ENCODE results near the gene CUL4A. TPM values are rescaled to one million over a fixed set of nuclear protein-coding genes. Genes with fewer than 3 reads are reported as not detected.

Gene CUL4A
- 150 and 157 TPM in 2 replicates for total RNA-seq

DNA sequence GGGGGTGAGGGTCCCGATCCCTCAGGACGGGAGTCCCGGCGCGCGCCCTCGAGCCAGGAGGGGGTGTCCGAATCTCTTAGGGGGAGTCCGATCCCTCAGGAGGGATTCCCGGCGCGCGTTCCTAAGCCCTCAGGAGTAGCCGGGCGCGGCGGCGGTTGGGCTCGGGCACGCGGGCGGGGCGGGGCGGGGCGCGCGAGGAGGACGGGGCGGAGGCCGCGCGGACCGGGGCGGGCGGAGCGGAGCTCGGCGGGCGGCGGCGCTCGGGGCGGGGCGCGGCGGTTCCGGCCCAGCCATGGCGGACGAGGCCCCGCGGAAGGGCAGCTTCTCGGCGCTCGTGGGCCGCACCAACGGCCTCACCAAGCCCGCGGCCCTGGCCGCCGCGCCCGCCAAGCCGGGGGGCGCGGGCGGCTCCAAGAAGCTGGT is at the start of gene CUL4A:
TSS of gene CUL4A (plus strand) at position 278 of the 423 bp plus-strand sequence. CDS start at position 293, 15 bp downstream.

DNA sequence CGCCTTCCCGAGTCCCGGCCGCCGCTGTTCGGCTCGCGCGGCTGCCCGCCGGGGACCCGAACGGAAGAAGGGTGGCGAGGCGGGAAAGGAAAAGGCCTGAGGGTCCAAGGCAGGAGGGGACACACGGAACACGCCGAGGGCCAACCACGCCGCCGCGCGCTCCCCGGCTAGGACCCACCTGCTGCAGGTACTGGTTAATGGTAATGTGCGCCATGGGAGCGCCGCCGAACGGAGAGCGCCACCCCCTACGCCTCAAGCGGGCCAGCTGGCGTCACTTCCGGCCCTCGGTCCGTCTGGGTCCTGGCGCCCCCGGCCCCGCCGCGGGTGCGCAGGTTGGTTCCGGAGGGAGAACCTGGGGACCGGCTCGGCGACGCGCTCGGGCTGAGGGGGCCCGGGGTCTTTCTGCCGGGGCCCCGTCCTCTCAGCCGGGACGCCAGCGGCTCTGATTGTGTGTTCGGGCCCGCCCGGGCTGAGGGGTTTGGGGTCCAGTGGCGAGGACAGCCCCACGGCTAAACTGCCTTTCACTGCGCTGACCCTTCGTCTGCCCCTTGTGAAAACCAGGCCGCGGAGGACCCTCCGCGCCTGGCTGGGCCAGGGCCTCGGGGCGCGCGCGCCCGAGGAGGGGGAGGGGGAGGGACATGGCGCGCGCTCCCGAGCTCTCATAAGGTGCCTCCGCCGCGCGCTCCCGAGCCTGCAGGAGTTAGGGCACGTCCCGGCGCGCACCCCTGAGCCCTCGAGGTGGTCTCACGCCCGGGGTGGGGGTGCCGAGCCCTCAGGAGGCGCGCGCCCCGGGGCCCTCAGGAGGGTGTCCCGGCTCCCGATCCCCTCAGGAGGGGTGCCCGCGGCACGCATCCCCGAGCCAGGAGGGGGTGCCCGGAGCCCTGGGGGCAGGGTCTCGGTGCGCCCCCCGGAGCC is 735 bp upstream of the CUL4A start, which contains the start of gene PCID2:
TSS of gene PCID2 (minus strand) at position 249 of the 915 bp plus-strand sequence. CDS start at position 214, 35 bp downstream.

DNA sequence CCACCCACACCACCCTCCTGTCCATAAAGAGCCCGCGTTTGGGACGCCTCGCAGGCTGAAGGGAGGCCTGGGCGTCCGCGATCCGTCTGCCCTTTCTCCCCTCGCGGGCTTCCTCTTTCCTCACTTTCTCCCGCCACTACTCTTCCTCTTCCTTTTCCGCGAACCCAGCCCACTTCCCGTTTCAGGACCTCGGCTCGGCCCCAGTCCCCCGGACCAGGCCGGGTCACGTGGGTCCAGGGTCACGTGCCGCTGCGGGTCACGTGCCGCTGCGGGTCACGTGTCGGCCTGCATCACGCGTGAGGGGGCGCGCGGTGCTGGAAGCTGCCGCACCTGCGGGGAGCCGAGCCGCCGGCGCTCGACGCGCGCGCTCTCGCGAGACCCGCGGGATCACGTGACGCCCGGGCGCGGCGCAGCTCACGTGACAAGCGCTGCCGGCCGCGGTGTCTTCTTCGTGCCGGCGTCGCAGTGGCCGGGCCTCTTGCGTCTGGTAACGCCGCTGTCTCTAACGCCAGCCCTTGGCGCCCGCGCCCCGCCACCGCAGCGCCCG is 87.5 kb downstream of the CUL4A start, which contains the start of gene LAMP1:
TSS of gene LAMP1 (plus strand) at position 417 of the 547 bp plus-strand sequence. CDS start 196 bp downstream, outside the sequence.

Other genes with a start within 250 kb of the CUL4A start
- 0.19 and 0.28 TPM in 2 replicates for gene MCF2L, start 240.4 kb upstream of the CUL4A start, total RNA-seq
- gene F7, start 103.8 kb upstream of the CUL4A start, total RNA-seq = not detected in 2 replicates
- 4.2 and 12.1 TPM in 2 replicates for gene F10, start 86.8 kb upstream of the CUL4A start, total RNA-seq
- gene PROZ, start 51.0 kb upstream of the CUL4A start, total RNA-seq = not detected in 2 replicates
- gene PCID2, start 944 bp upstream of the CUL4A start, total RNA-seq = 63.8 and 80.1 TPM in 2 replicates
- gene LAMP1, start 87.6 kb downstream of the CUL4A start, total RNA-seq = 92.0 and 197 TPM in 2 replicates
- gene GRTP1, start 154.5 kb downstream of the CUL4A start, total RNA-seq = 0.38 and 0.85 TPM in 2 replicates
- 0.56 and 0.58 TPM in 2 replicates for gene ADPRHL1, start 243.9 kb downstream of the CUL4A start, total RNA-seq